ENCODE data around the gene CPED1. TPM values are rescaled to one million over a fixed set of nuclear protein-coding genes. Genes with fewer than 3 reads are reported as not detected.

The CPED1 gene
- total RNA-seq, 1 experiment from 2014 or later: 0.13 TPM

DNA sequence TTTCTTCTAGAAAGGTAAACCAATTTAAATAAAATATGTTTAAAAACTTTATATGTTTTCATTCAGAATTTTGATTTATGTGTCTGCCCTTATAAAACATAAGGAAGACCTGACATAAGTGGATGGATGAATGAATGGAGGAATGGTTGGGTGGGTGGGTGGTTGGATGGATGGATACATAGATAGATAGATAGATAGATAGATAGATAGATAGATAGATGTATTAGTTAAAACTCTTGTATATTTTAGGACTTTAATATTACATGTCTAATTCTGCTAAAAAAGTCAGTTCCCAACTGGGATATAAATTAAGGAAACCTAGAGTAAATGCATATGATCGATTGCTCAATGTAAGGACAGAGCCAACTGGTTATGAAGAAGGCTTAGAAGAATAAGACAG lies 184.0 kb downstream of the CPED1 start:
- Histone ChIP-seq H3K56ac (ENCODE audit: insufficient read length, low read depth, low read length) (no peak overlapping the region), H2AFZ (ENCODE audit: low read length) (no peak overlapping the region), H3K9ac (ENCODE audit: extremely low read depth, insufficient read length, low read length) (no peak overlapping the region), H2BK120ac (ENCODE audit: low read depth, low read length, poor library complexity, severe bottlenecking) (no peak overlapping the region), H4K20me1 (ENCODE audit: control insufficient read depth, insufficient read depth, insufficient read length) (no peaks in the 10 kb centered on the region), H3K79me1 (ENCODE audit: insufficient read depth, low read depth, low read length, poor library complexity, severe bottlenecking) (no peaks in the 10 kb centered on the region), H2BK15ac (ENCODE audit: low read depth, low read length) (no peak overlapping the region), H3K23ac (ENCODE audit: insufficient read length, low read depth, low read length) (no peak overlapping the region), H4K91ac (ENCODE audit: insufficient read length, low read depth, low read length) (no peak overlapping the region), H4K8ac (replicated peaks; ENCODE audit: insufficient read length, low read depth, low read length) (no peak overlapping the region), H3K79me2 (ENCODE audit: insufficient read depth, low read length) (no peaks in the 10 kb centered on the region), H4K5ac (ENCODE audit: insufficient read length, low read depth, low read length) (no peak overlapping the region), H3K23me2 (ENCODE audit: insufficient read length, low read depth, low read length, poor library complexity, severe bottlenecking) (no peaks in the 10 kb centered on the region), H2AK5ac (ENCODE audit: insufficient read length, low read length) (no peak overlapping the region), H3K27ac (ENCODE audit: insufficient read length, low read depth, low read length) (no peak overlapping the region), H3K9me3 (ENCODE audit: control insufficient read depth, low read depth, low read length) (no peaks in the 10 kb centered on the region), H3K4ac (ENCODE audit: low read depth, low read length) (no peak overlapping the region), H2BK12ac (ENCODE audit: insufficient read length, low read depth, low read length) (no peak overlapping the region), H3K14ac (ENCODE audit: insufficient read depth, low read length) (no peak overlapping the region), H2BK5ac (ENCODE audit: insufficient read length, low read length) (no peak overlapping the region), H3K27me3 (ENCODE audit: insufficient read depth, low read length) (no peaks in the 10 kb centered on the region), H3K18ac (ENCODE audit: insufficient read length, low read depth, low read length) (no peak overlapping the region), H2BK20ac (ENCODE audit: low read depth, low read length, poor library complexity, severe bottlenecking) (no peak overlapping the region), H3T11ph (ENCODE audit: low read length) (no peak overlapping the region), H3K4me1 (ENCODE audit: insufficient read depth, low read length) (no peaks in the 10 kb centered on the region), H3K4me2 (ENCODE audit: insufficient read depth, insufficient read length, low read length) (no peak overlapping the region)
- Mint-ChIP-seq H3K9me3 (no peaks in the 10 kb centered on the region; a peak in 1 of 5 replicates), H3K4me3 (no peak overlapping the region), H3K36me3 (ENCODE audit: insufficient read depth in 1 of 3, low read depth in 3 of 3) (no peaks in the 10 kb centered on the region), H3K4me1 (no peaks in the 10 kb centered on the region), H3K27me3 (ENCODE audit: low read depth) (no peaks in the 10 kb centered on the region), H3K27ac (no peak overlapping the region)
- WGBS (ENCODE audit: extremely low coverage, insufficient read length, low lambda C conversion rate): no CpG with 5 or more reads among the region's 1 CpG
- no peak for DNase-seq
- TF ChIP-seq, protein P1, sequence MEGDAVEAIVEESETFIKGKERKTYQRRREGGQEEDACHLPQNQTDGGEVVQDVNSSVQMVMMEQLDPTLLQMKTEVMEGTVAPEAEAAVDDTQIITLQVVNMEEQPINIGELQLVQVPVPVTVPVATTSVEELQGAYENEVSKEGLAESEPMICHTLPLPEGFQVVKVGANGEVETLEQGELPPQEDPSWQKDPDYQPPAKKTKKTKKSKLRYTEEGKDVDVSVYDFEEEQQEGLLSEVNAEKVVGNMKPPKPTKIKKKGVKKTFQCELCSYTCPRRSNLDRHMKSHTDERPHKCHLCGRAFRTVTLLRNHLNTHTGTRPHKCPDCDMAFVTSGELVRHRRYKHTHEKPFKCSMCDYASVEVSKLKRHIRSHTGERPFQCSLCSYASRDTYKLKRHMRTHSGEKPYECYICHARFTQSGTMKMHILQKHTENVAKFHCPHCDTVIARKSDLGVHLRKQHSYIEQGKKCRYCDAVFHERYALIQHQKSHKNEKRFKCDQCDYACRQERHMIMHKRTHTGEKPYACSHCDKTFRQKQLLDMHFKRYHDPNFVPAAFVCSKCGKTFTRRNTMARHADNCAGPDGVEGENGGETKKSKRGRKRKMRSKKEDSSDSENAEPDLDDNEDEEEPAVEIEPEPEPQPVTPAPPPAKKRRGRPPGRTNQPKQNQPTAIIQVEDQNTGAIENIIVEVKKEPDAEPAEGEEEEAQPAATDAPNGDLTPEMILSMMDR (conservative IDR thresholded peaks at IDR 0.05): no peak

Measured in H9 (cell line).